Measurements from ENCODE around the gene PRR16.

Gene PRR16

GRCh38 chr5:120582635-120583034 is 118.5 kb downstream of the PRR16 start:
- TF ChIP-seq CTCF (IDR thresholded peaks at IDR 0.05): no peak
- H3K27ac ChIP-seq: no peak overlapping the region
- H3K27me3 ChIP-seq (ENCODE audit: control insufficient read depth, insufficient read depth, low read length): no peaks in the 10 kb centered on the region

GRCh38 chr5:120586646-120587045 is 122.5 kb downstream of the PRR16 start:
- Histone ChIP-seq H2AFZ (no peak overlapping the region), H3K36me3 (ENCODE audit: control insufficient read depth, insufficient read depth, low read length) (no peaks in the 10 kb centered on the region), H3K79me2 (no peaks in the 10 kb centered on the region), H3K4me2 (ENCODE audit: low read length) (no peak overlapping the region), H3K4me1 (no peaks in the 10 kb centered on the region), H3K27ac (no peak overlapping the region), H3K4me3 (ENCODE audit: low read depth, low read length) (no peak overlapping the region), H3K9me3 (ENCODE audit: control insufficient read depth, low read length) (no peaks in the 10 kb centered on the region), H3K9ac (no peak overlapping the region), H3K27me3 (ENCODE audit: control insufficient read depth, insufficient read depth, low read length) (no peaks in the 10 kb centered on the region)
- no peak for TF ChIP-seq CTCF (IDR thresholded peaks at IDR 0.05)

More at GRCh38 chr5:120582635-120583034, 118.5 kb downstream of the PRR16 start:
- Histone ChIP-seq H3K4me1 (no peaks in the 10 kb centered on the region), H3K4me3 (ENCODE audit: low read depth, low read length) (no peak overlapping the region), H3K9me3 (ENCODE audit: control insufficient read depth, low read length) (no peaks in the 10 kb centered on the region), H3K36me3 (ENCODE audit: control insufficient read depth, insufficient read depth, low read length) (no peaks in the 10 kb centered on the region), H3K9ac (no peak overlapping the region), H3K79me2 (no peaks in the 10 kb centered on the region), H3K4me2 (ENCODE audit: low read length) (no peak overlapping the region), H2AFZ (no peak overlapping the region)

- H3K27ac ChIP-seq: no peak overlapping the region
- H3K27me3 ChIP-seq (ENCODE audit: control insufficient read depth, insufficient read depth, low read length): no peaks in the 10 kb centered on the region
- no peak overlapping the region for H3K9ac ChIP-seq
- no peak overlapping the region for H3K4me3 ChIP-seq (ENCODE audit: low read depth, low read length)
- no peaks in the 10 kb centered on the region for H3K79me2 ChIP-seq
- H3K9me3 ChIP-seq (ENCODE audit: control insufficient read depth, low read length): no peaks in the 10 kb centered on the region
- no peak overlapping the region for H2AFZ ChIP-seq
- H3K4me1 ChIP-seq: no peaks in the 10 kb centered on the region
- no peak overlapping the region for H3K4me2 ChIP-seq (ENCODE audit: low read length)
- TF ChIP-seq CTCF (IDR thresholded peaks at IDR 0.05): no peak
- H3K36me3 ChIP-seq (ENCODE audit: control insufficient read depth, insufficient read depth, low read length): no peaks in the 10 kb centered on the region
Measured at GRCh38 chr5:120591911-120592310, 127.8 kb downstream of the PRR16 start.

GRCh38 chr5:120599576-120599975 is 135.5 kb downstream of the PRR16 start:
- no peak overlapping the region for H3K4me2 ChIP-seq (ENCODE audit: low read length)
- H3K4me3 ChIP-seq (ENCODE audit: low read depth, low read length): no peak overlapping the region
- H2AFZ ChIP-seq: no peak overlapping the region
- no peaks in the 10 kb centered on the region for H3K36me3 ChIP-seq (ENCODE audit: control insufficient read depth, insufficient read depth, low read length)
- H3K79me2 ChIP-seq: no peaks in the 10 kb centered on the region
- no peak for TF ChIP-seq CTCF (IDR thresholded peaks at IDR 0.05)
- H3K27me3 ChIP-seq (ENCODE audit: control insufficient read depth, insufficient read depth, low read length): no peaks in the 10 kb centered on the region
- H3K9me3 ChIP-seq (ENCODE audit: control insufficient read depth, low read length): no peaks in the 10 kb centered on the region
- H3K4me1 ChIP-seq: no peaks in the 10 kb centered on the region
- H3K27ac ChIP-seq: no peak overlapping the region
- no peak overlapping the region for H3K9ac ChIP-seq

GRCh38 chr5:120600639-120601038 is 136.5 kb downstream of the PRR16 start:
- Histone ChIP-seq H3K4me1 (no peaks in the 10 kb centered on the region), H3K9ac (no peak overlapping the region), H3K9me3 (ENCODE audit: control insufficient read depth, low read length) (no peaks in the 10 kb centered on the region), H3K27ac (no peak overlapping the region), H3K4me2 (ENCODE audit: low read length) (no peak overlapping the region), H3K27me3 (ENCODE audit: control insufficient read depth, insufficient read depth, low read length) (no peaks in the 10 kb centered on the region), H3K79me2 (no peaks in the 10 kb centered on the region), H3K36me3 (ENCODE audit: control insufficient read depth, insufficient read depth, low read length) (no peaks in the 10 kb centered on the region), H2AFZ (no peak overlapping the region), H3K4me3 (ENCODE audit: low read depth, low read length) (no peak overlapping the region)
- no peak for TF ChIP-seq CTCF (IDR thresholded peaks at IDR 0.05)

Measured in parathyroid adenoma (tissue), 2 donors.